SK-N-SH (cell line): ENCODE data around the gene RCOR3. TPM values are rescaled to one million over a fixed set of nuclear protein-coding genes. Genes with fewer than 3 reads are reported as not detected.

ENCODE experiments used
- CTCF ChIA-PET: fragments of 300-600, 350-600 bp; formaldehyde crosslinking; extraction: SDS; loops from one replicate; lab custom pipeline; 2021; lab: Yijun Ruan, JAX
- POLR2A ChIA-PET: fragments of 350-600 bp; sonication (Branson Sonifier 250); formaldehyde crosslinking; extraction: SDS; loops from one replicate; lab custom pipeline; 2020; ENCODE audit warnings: antibody characterized with exemption, inconsistent platforms; lab: Yijun Ruan, JAX
- DNase-seq: peaks from one replicate; pipeline ENCODE4 v3.0.0; 2012
- H2AFZ ChIP-seq: fragments of 200-600 bp; sonication (generic); 2 replicates; pipeline ENCODE4 v1.8.1; 2016; ENCODE audit warnings: antibody characterized with exemption, mild to moderate bottlenecking, low read depth
- H3F3A ChIP-seq: fragments of 200-600 bp; sonication (generic); replicated peaks from 2 replicates; pipeline ENCODE3; 2016; ENCODE audit warnings: antibody characterized with exemption, mild to moderate bottlenecking; ENCODE audit not compliant: insufficient read depth
- H3K27ac ChIP-seq, 2 experiments: fragments of 200-500 bp in 1 of 2; fragments of 200-600 bp in 1 of 2; sonication (Bioruptor generic) in 1 of 2; sonication (generic), shearing (Covaris generic) in 1 of 2; 2 replicates each; pipeline versions ENCODE4 v1.5.1 to v1.6.1; 2014 to 2016; ENCODE audit warnings: low read depth in 2 of 2, inconsistent platforms in 1 of 2, low read length in 1 of 2, mild to moderate bottlenecking in 1 of 2, mixed read lengths in 1 of 2
- H3K27me3 ChIP-seq: fragments of 200-600 bp; sonication (generic), shearing (Covaris generic); 2 replicates; pipeline ENCODE4 v1.6.1; 2016; ENCODE audit warnings: mixed run types; ENCODE audit not compliant: insufficient read depth
- H3K36me3 ChIP-seq, 2 experiments: fragments of 200-500 bp in 1 of 2; fragments of 200-600 bp in 1 of 2; sonication (Bioruptor generic) in 1 of 2; sonication (generic) in 1 of 2; replicated peaks in 1 of 2; 2 replicates each; pipeline versions ENCODE3 to v1.5.1; 2014 to 2016; ENCODE audit warnings: low read length in 1 of 2, mild to moderate bottlenecking in 1 of 2; ENCODE audit not compliant: insufficient read depth in 2 of 2, control insufficient read depth in 1 of 2
- H3K4me1 ChIP-seq, 2 experiments: fragments of 200-500 bp in 1 of 2; fragments of 200-600 bp in 1 of 2; sonication (Bioruptor generic) in 1 of 2; sonication (generic), shearing (Covaris generic) in 1 of 2; 2 replicates each; pipeline versions ENCODE4 v1.5.1 to v1.6.1; 2014 to 2016; ENCODE audit warnings: low read depth in 1 of 2, low read length in 1 of 2, mixed run types in 1 of 2; ENCODE audit not compliant: insufficient read depth in 2 of 2, control insufficient read depth in 1 of 2
- H3K4me2 ChIP-seq: fragments of 200-600 bp; sonication (generic), shearing (Covaris generic); 2 replicates; pipeline ENCODE4 v1.6.1; 2017; ENCODE audit warnings: mixed run types
- H3K4me3 ChIP-seq, 2 experiments: fragments of 200-500 bp in 1 of 2; fragments of 200-600 bp in 1 of 2; sonication (Bioruptor generic) in 1 of 2; sonication (generic), shearing (Covaris generic) in 1 of 2; 2 replicates each; pipeline versions ENCODE4 v1.5.1 to v1.8.1; 2014 to 2016; ENCODE audit warnings: low read depth in 2 of 2, inconsistent platforms in 1 of 2, low read length in 1 of 2, mild to moderate bottlenecking in 1 of 2, mixed read lengths in 1 of 2, moderate library complexity in 1 of 2
- H3K79me2 ChIP-seq: fragments of 200-600 bp; sonication (generic); 2 replicates; pipeline ENCODE4 v1.8.1; 2017; ENCODE audit warnings: mild to moderate bottlenecking; ENCODE audit not compliant: insufficient read depth
- H3K9ac ChIP-seq: fragments of 200-600 bp; sonication (generic); 2 replicates; pipeline ENCODE4 v1.6.1; 2017; ENCODE audit warnings: mixed run types
- H3K9me2 ChIP-seq: fragments of 200-600 bp; sonication (generic); 2 replicates; pipeline ENCODE4 v1.6.1; 2017; ENCODE audit warnings: mixed run types
- H3K9me3 ChIP-seq: fragments of 200-600 bp; sonication (generic); 2 replicates; pipeline ENCODE4 v1.6.1; 2017; ENCODE audit warnings: mixed run types, mild to moderate bottlenecking, moderate library complexity
- H4K20me1 ChIP-seq: fragments of 200-600 bp; sonication (generic); 2 replicates; pipeline ENCODE4 v1.6.1; 2017; ENCODE audit warnings: mild to moderate bottlenecking, mixed run types; ENCODE audit not compliant: insufficient read depth
- EP300 ChIP-seq, 2 experiments: IDR thresholded peaks; 2 replicates each; pipeline versions ENCODE4 v1.4.0 to v1.6.1; 2012; ENCODE audit warnings: borderline replicate concordance in 1 of 2, low read depth in 1 of 2, low read length in 1 of 2
- EZH2phosphoT487 ChIP-seq: fragments of 200-600 bp; sonication (generic); IDR thresholded peaks from 2 replicates; pipeline ENCODE4 v1.6.1; 2017; ENCODE audit warnings: low read depth, mixed run types, mild to moderate bottlenecking, antibody characterized with exemption, moderate library complexity, borderline replicate concordance
- FOXJ3 ChIP-seq: sonication (generic); formaldehyde crosslinking; IDR thresholded peaks from 2 replicates; pipeline ENCODE4 v1.5.1; 2020; ENCODE audit warnings: mild to moderate bottlenecking, missing genetic modification reagents
- FOXM1 ChIP-seq: IDR thresholded peaks from 2 replicates; pipeline ENCODE4 v1.4.0; 2012; ENCODE audit warnings: low read depth, mild to moderate bottlenecking
- GABPA ChIP-seq: IDR thresholded peaks from 2 replicates; pipeline ENCODE4 v1.4.0; 2012; ENCODE audit warnings: low read depth, mild to moderate bottlenecking
- GATA2 ChIP-seq: sonication (generic); formaldehyde crosslinking; IDR thresholded peaks from 2 replicates; pipeline ENCODE4 v1.5.0; 2020; ENCODE audit warnings: mild to moderate bottlenecking, missing genetic modification reagents
- JUND ChIP-seq: IDR thresholded peaks from 2 replicates; pipeline ENCODE4 v1.4.0; 2012
- NFIC ChIP-seq: IDR thresholded peaks from 2 replicates; pipeline ENCODE4 v1.4.0; 2012; ENCODE audit warnings: borderline replicate concordance
- POLR2AphosphoS5 ChIP-seq: IDR thresholded peaks from 2 replicates; pipeline ENCODE4 v1.6.1; 2012; ENCODE audit warnings: low read depth, low read length
- TAF1 ChIP-seq: IDR thresholded peaks from 2 replicates; pipeline ENCODE4 v1.6.1; 2012; ENCODE audit warnings: low read depth, mild to moderate bottlenecking, low read length, moderate library complexity, borderline replicate concordance
- TCF12 ChIP-seq: IDR thresholded peaks from 2 replicates; pipeline ENCODE4 v1.4.0; 2012
- YY1 ChIP-seq: IDR thresholded peaks from 2 replicates; pipeline ENCODE4 v1.4.0; 2012; ENCODE audit warnings: low read depth, mild to moderate bottlenecking
- WGBS: methylation state at CpG from one replicate; pipeline ENCODE4 v1.1.6; 2017; ENCODE audit warnings: low lambda C conversion rate; 5-methylcytosine and 5-hydroxymethylcytosine counted together
- polyA plus RNA-seq, 3 experiments: library from polyadenylated mRNA; depleted of rRNA; stranded (reverse); fragments of >200 nt; gene quantifications; 2 replicates each; pipeline ENCODE4 v1.2.3, GENCODE V29; 2012
- TF ChIP-seq, protein P1 (sequence below): fragments of 150-350 bp; IDR thresholded peaks from 2 replicates; pipeline ENCODE4 v1.6.1; 2017; ENCODE audit warnings: antibody characterized with exemption, low read length, low read depth, borderline replicate concordance
- TF ChIP-seq, protein P2 (sequence below): fragments of 200-600 bp; sonication (generic); IDR thresholded peaks from 2 replicates; pipeline ENCODE4 v1.6.1; 2017; ENCODE audit warnings: antibody characterized with exemption, mild to moderate bottlenecking, moderate library complexity
- TF ChIP-seq, protein P3 (sequence below): IDR thresholded peaks from 2 replicates; pipeline ENCODE4 v1.4.0; 2012; ENCODE audit warnings: low read depth

RCOR3 gene
- polyA plus RNA-seq, 1 of the 3 experiments (the other 2 are of a cell fraction), result 18.7 TPM

DNA sequence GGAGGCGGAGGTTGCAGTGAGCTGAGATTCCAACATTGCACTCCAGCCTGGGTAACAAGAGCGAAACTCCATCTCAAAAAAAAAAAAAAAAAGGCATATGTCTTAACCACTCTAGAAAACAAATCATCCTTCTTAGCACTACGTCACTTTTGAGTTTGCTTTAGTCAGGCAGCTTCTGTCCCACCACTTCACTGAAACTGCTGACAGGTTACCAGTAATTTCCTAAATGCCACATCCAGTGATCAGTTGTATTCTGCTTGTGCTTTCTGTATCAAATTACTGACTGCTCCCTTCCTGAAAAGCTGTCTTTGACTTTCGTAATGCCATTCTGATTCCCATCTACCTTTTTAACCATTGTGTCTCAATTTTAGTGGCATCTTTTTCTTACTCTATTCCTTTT is 21.7 kb downstream of the RCOR3 start:
- Histone ChIP-seq H3F3A (peaks cover 4% of the 10 kb centered on the region), H3K27me3 (no peaks in the 10 kb centered on the region), H3K9me2 (no peaks in the 10 kb centered on the region), H3K4me2 (no peak overlapping the region), H3K4me1 (no peaks in the 10 kb centered on the region), H3K4me3 (no peak overlapping the region), H3K27ac (peak overlapping the region in 1 of 2 experiments; percentile 28; a peak in 1 of 4 replicates), H3K9me3 (no peaks in the 10 kb centered on the region), H3K79me2 (peaks cover 4% of the 10 kb centered on the region; the same call in 1 of the 2 replicates), H3K9ac (no peak overlapping the region), H2AFZ (no peak overlapping the region), H3K36me3 (peaks cover 76% of the 10 kb centered on the region in 2 experiments), H4K20me1 (no peaks in the 10 kb centered on the region)
- TF ChIP-seq FOXM1 (no peak), GATA2 (CRISPR knock-in tag) (no peak), POLR2AphosphoS5 (no peak), YY1 (no peak), EZH2phosphoT487 (no peak), TCF12 (no peak), TAF1 (no peak), NFIC (no peak), EP300 (IDR thresholded peaks at IDR 0.05; ENCODE audit: borderline replicate concordance in 1 of 2, low read depth in 1 of 2, low read length in 1 of 2) (no peak), GABPA (no peak), JUND (no peak), FOXJ3 (CRISPR knock-in tag) (no peak)
- TF ChIP-seq, protein P1, sequence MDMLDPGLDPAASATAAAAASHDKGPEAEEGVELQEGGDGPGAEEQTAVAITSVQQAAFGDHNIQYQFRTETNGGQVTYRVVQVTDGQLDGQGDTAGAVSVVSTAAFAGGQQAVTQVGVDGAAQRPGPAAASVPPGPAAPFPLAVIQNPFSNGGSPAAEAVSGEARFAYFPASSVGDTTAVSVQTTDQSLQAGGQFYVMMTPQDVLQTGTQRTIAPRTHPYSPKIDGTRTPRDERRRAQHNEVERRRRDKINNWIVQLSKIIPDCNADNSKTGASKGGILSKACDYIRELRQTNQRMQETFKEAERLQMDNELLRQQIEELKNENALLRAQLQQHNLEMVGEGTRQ, result no peak
- TF ChIP-seq, protein P2, sequence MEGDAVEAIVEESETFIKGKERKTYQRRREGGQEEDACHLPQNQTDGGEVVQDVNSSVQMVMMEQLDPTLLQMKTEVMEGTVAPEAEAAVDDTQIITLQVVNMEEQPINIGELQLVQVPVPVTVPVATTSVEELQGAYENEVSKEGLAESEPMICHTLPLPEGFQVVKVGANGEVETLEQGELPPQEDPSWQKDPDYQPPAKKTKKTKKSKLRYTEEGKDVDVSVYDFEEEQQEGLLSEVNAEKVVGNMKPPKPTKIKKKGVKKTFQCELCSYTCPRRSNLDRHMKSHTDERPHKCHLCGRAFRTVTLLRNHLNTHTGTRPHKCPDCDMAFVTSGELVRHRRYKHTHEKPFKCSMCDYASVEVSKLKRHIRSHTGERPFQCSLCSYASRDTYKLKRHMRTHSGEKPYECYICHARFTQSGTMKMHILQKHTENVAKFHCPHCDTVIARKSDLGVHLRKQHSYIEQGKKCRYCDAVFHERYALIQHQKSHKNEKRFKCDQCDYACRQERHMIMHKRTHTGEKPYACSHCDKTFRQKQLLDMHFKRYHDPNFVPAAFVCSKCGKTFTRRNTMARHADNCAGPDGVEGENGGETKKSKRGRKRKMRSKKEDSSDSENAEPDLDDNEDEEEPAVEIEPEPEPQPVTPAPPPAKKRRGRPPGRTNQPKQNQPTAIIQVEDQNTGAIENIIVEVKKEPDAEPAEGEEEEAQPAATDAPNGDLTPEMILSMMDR, result no peak
- TF ChIP-seq, protein P3, sequence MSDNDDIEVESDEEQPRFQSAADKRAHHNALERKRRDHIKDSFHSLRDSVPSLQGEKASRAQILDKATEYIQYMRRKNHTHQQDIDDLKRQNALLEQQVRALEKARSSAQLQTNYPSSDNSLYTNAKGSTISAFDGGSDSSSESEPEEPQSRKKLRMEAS, result no peak
- no peak for DNase-seq
- ChIA-PET CTCF (interaction anchor here (0.6 kb wide), 1 partner anchor 87 kb away, joined by 3 read pairs; no protein-coding TSS in a partner anchor), POLR2A (no interaction called here)
- WGBS, result 94% methylated on average over 4 of the region's 4 CpGs
